Stimulated activated CD4-positive, alpha-beta T cell treated with anti-CD3 and anti-CD28 coated beads, Interleukin-1b, Interleukin-23, amount 100 ng/mL, for 24 hours (primary cell): Measurements from ENCODE around the gene C1orf53.
"Not testable (repeated sequence)": the region's sequence is repeated elsewhere in the genome, so short reads cannot be mapped to it uniquely, and the experiment has no call there.

Experiments used
- DNase-seq, 4 experiments: peaks; one replicate each; pipeline ENCODE4 v3.0.0-alpha.2; 2020; ENCODE audit warnings: low read depth in 4 of 4, low spot score in 1 of 4

Gene C1orf53

DNA sequence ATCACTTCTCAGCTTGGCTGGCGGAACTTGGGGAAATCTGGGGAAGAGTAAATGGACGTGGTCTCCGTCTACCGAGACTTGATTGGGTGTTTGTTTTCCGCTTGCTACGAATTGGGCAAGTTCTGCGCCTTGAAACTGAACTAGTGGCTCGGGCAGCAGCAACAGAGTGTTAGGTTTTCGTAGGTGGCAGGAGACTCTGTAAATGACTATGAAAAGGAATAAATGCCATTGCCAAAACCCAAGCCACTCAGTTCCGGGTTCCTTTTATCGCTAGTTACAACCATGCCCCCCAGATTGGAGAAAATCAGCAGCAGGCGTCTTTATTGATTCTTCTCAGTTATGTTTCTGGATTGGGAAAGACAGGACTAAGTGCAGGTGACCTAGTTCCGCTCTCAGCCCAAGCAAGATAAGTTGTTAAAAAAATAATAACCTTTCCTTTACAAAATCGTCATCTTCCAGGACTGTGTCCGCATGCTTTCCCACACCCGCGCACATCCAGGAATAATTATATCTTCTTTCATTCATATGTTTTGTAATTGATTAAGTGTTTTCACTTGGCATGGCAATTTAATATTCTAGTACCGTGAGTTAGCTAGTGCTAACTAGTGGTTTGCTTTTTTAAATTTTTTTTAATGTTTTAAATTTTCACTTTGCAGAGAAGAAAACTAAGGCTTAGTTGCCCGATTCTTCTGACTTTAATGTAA, 18.1 kb downstream of the C1orf53 start:
- DNase-seq: no peak

DNA sequence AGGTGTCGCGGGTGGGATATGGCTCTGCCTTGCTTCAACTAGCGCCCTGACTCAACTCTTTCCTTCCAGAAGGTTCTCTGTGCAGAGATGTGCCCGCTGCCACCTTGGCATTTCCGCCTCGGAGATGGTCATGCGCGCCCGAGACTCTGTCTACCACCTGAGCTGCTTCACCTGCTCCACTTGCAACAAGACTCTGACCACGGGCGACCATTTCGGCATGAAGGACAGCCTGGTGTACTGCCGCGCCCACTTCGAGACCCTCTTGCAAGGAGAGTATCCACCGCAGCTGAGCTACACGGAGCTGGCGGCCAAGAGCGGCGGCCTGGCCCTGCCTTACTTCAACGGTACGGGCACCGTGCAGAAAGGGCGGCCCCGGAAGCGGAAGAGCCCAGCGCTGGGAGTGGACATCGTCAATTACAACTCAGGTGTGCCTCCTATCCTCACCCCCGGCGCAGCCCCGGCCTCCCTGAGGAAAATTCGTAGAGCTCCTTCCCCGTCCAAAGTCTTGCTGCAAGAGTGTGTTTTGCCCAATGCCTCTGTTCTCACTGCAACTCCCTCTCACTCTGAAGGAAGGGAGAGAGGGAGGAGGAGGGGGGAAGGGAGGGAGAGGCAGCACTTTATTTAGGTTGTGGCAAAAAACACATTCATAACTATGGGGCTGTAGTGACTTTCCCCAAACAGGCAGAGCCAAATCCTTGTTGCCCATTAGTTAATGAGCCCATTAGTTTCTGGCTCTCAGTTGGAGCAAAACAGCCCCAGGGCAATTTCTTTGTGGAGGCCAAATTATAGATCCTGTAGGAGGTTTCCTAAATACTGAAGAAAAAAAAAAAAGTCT, 19.0 kb downstream of the C1orf53 start:
- DNase-seq: no peak

DNA sequence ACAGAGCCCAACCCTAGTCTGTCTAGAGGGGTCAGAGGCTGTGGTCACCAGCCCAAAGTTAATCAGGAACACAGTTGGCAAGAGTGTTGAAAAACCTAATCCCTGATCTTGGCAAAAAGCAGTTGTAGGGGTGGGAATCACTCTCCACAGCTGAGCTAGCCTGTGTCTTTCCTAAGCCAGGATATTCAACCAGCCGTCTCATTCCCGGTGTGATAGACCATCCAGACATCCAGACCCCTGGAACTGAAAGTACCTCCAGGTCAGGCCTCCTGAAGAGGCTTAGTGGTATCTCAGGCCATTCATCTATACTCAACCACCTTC, 19.6 kb downstream of the C1orf53 start:
- no peak for DNase-seq

DNA sequence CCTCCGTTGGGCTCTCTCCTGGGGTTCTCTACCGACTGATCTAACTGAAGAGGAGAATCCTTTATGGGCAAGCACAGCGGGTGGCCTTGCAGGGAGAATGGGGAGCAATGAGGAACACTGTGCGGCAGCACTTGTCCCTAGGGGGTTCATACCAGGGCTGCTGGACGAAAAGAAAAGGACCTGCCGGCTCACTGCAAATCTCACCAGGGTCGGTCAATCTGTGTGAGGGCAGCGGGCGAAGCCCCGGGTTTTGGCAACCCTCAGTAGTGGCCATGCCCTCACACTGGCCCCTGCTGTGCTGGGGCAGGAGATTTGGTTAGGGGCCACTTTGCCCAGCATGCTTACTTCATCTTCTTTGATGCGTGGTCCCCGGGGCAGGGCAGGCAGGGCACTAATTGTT, 20.6 kb downstream of the C1orf53 start:
- DNase-seq: no peak

DNA sequence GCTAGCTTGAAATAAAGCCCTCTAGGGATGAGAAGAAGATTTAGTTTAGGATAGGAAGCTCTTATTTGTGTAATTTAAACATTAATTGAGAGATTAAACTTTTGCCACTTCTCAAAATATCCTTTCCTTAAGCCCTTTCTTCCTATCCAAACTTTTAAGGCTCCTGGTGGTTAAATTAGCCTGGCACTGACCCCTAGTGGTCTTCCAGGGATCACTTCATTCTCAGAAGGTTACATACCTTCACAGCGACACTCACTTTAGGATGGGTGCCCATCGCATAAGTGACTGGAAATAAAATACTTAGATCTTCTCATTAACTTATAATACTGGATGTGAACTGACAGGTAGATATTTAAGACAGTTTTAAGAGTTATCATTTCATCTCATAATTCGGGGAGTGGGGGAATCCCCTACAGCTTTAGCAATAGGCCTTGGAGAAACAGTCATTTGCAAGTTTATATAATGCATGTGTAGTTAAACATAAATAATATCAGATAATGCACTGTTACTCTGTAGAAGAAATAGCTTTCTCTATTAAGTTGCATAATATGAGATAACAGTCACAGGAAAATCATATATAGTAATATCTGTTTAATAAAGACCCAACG, 22.2 kb downstream of the C1orf53 start:
- DNase-seq: no peak

DNA sequence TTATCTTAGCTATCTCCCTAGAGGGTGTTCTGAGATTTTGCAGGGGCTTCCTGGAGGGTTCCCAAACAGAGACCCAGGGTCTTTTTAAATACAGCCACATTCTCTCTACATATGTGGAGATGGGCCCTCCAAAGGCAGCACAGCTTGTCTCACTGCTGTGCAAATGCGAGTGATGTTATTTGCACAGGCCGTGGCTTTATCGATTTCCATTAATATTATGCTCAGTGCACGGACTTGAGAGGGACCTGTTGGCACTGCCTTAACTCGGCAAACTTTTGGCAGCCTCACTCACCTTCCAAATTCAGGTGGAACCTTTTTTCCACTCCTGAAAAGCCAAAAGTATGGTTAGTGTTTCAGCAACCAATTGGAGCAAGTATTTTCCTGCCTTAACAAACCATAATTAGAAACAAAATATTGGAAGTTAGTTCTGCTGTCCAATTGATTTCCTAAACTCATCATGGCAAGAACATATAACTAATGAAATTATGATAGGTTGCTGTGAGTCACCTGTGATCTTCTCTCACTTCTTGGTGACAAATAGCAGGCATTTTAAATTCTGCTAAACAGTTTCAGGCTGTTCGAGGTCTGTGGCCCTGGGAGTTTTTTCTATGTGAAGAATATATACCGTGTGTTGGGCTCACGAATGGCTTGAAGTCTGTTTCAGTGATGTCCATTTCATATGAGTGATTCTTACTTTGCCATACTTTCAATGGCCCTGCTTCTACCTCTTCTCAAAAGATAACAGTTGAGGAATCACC, 25.7 kb downstream of the C1orf53 start:
- no peak for DNase-seq

DNA sequence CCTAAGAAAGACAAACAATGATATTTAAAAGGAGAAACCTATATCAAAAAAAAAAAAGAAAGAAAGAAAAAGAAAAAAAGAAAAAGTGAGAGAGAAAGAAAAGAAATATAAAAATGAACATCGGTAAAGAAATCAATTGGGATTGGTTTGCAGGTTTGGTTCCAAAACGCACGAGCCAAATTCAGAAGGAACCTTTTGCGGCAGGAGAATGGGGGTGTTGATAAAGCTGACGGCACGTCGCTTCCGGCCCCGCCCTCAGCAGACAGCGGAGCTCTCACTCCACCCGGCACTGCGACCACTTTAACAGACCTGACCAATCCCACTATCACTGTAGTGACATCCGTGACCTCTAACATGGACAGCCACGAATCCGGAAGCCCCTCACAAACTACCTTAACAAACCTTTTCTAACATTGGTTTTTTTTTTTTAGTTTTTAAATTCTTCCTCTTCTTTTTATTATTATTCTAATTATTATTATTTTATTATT, 26.5 kb downstream of the C1orf53 start:
- no peak for DNase-seq

DNA sequence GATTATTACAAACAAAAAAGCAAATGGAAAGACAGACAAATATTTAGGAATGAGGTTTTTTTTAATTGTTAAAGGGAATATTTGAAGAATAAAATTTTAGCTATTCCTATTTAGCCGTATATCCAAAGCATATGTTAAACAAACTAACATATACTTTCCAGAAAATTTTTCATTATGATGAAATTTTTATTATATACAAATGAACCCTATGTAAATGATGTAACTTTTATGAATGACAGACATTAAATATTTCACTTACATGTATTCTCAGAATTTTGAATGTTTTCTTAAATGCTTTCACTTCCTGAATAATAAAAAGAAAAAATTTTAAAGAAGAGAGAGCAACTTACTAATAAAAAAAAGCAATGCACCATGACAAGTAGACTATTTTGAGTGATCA, 30.6 kb downstream of the C1orf53 start:
- DNase-seq: no peak

DNA sequence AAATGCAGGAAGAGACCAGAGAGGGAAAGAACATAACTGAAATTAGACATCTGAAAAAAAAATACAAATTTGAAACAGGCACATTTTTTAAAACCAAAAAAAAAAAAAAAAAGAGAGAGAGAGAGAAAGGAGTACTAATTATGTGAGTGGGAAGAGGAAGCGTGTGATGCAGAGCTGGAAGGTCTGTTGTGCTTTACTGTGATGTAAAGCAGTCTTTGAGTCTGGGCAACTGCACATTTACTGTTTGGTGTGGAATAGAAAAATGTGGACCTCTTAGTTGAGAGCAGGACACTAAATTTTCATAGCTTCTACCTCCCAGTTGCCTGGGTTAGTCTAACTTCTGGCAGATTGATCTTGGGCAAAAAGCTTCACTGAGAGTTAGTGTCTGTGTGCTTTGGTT, 31.2 kb downstream of the C1orf53 start:
- no peak for DNase-seq

DNA sequence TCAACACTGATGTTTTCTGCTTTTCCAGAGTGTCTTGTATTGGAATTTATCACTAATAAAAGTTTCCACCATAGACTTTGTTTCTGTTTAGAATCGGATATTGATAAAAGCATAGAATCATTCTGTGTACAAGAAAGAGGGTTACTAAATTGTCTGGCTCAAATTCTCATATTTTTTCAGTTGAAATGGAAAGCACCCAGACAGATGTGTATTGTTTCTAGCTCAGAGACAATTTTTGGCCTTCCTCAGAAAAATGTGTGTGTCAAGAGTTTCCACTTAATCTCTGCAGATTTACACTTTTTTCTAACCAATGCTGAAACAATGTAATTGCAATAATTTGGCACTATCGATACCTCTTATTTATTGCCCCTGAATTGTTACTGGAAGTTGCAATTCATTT, 35.0 kb downstream of the C1orf53 start:
- DNase-seq: no peak

DNA sequence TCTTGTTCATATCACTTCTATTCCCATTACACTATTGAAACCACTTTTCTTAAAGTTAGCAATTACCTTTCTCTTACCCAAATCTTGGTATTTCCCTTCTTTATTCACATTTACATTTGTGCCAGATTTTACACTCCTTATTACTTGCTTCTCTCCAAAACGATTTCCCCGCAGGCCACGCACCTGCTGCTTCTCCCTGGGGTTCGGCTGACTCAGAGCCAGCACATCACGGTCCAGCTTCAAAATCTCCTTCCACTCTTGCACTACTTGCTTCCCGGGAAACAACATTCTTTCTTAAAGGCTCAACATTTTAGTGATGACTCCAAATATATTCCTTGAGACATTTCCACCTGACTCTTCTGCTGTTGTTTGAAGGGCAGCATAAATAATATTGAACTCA, 35.5 kb downstream of the C1orf53 start:
- DNase-seq: no peak

DNA sequence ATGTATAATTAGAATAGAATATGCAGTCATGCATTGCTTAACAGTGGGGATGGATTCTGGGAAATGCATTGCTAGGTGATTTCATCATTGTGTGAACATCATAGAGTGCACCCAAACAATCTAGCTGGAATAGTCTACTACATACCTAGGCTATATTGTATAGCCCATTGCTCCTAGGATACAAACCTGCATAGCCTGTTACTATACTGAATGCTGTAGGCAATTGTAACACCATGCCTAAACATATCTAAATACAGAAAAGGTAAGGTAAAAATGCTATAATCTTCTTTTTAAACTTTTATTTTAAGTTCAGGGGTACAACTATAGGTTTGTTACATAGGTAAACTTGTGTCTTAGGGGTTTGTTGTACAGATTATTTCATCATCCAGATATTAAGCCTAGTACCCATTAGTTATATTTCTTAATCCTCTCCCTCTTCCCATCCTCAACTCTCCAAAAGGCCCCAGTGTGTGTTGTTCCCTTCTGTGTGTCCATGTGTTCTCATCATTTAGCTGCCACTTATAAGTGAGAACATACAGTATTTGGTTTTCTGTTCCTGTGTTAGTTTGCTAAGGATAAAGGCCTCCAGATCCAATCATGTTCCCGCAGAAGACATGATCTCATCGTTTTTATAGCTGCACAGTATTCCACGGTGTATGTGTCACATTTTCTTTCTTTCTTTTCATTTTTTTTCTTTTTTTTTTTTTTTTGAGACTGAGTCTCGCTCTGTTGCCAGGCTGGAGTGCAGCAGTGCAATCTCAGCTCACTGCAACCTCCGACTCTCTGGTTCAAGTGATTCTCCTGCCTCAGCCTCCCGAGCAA, 36.9 kb downstream of the C1orf53 start:
- not testable (repeated sequence) for DNase-seq

DNA sequence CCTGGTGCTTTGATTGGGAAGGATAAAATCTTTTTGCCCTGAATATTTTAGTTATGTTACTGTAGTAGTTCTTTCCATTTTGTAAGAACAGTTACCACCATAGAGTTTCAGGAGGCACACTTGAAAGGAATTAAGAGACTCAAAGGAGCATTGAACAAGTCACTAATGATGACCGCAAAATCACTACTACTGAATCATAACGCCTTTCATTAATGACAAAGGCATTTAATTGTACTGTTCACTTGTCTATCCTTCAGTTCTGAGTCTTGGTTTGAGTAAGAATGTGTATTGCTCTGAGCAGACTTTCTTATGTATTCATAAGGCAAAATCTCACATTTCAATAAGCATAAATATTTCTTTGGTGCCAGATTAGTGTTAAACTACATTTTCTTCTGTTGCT, 39.6 kb downstream of the C1orf53 start:
- no peak for DNase-seq

DNA sequence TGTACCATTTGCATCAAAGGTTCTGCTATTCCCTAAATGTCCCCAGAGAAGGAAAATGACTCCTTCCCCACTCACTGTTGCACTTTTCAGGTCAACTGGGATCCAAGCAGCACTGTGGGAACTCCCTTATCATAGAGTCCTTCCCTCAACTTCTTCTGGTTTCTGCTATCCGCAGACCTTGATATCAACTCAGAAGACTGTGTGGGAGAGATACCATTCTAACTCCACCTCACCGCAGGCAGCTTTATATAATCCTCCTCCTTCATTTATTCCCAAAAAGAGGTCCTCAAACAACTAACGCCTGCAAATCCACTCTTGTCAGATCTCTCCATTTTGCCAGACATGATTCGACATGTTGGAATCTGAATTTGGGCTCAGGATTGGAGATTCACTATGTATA, 42.1 kb downstream of the C1orf53 start:
- no peak for DNase-seq

DNA sequence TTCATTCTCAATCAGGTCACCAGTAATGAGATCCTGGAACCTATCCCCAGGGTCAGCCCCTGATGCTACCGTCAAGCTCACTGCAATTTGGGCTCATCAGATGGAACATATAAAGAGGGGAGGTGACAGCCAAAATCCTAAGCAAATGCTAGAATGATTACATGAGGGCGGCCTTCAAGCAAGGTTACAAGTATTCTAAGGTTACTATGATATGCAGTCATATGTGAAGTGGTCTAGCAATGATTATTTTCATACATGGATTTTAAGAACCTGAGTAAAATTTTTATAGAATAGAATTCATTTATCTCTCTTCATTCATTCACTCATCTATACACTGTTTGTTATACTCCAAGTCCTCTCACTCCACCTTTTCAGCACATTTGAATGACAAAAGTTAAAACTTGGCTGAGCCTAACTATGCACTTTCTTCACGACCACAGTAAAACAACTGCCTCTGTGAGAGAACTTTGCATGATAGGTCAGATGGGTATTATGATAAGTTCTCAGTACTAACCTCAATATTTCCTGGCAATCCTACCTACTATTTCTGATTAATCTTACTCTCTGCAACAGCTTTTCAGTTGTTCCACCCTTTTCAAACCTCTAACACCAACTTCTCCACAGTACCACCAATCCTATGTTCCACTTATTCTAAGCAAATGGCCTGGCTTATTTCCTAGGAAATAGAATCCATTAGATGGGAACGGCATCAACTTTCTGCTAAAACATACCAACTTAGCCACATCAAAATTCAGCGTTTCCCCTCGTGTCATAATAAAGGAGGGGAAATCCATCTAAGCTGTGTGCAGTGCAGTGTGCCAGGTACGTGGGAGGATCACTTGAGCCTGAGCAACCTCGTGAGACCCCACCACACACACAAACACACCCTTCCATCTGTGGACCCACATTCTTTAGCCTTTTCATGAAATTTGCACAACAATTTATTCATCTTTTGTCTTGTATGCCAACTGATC, 46.8 kb downstream of the C1orf53 start:
- peak in 1 of 4 experiments; percentile 5 for DNase-seq

DNA sequence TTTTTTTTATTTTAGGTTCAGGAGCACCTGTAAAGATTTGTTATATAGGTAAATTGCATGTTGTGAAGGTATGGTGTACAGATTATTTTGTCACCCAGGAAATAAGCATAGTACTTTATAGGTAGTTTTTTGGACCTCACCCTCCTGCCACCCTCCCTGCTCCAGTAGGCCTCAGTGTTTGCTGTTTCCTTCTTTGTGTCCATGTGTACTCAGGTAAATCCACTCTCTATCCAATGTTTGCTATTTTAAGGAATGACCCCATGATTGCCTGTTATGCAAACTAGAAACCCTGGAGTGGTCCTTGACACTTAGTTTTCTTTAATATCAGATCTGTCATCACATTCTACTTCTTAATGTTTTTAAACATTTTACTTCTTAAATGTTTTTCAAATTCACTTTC, 48.7 kb downstream of the C1orf53 start:
- DNase-seq: no peak

DNA sequence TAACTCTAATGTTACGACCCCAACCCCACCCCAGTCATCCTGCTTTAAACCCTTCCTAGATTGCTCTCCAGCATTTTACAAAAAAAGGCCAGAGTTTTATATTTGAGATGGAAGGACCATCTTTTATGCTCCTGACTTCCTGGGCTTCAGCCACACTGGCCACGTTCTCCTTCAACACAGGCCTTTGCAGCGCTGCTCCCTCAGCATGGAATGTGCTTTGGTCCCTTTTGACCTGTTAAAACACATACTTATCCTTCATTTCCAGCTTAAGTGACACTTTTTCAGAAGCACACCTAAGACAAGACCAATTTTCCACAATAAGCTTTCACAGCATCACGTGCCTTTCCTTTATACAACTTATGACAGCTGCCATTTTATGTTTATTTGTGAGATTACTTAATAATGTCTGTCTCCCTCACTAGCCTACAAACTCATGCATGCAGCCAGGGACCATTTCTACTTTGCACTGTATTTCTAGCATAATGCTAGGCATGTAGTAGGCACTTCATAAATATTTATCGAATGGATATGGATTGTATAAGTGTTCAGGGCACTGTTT, 49.3 kb downstream of the C1orf53 start:
- DNase-seq: no peak

DNA sequence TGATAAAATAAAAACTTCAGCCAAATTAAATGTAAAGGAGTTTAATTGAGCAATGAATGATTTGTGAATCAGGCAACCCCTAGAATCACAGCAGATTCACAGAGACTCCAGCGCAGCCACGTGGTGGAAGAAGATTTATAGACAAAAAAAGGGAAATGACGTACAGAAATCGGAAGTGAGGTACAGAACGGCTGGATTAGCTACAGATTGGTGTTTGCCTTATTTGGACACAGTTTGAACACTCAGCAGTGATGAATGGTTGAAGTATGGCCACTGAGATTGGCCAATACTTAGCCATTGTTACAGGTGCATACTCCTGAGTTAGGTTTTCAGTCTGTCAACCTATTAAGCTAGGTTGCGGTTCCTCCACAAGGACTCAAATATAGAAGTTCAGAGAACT, 51.0 kb downstream of the C1orf53 start:
- not testable (repeated sequence) for DNase-seq

DNA sequence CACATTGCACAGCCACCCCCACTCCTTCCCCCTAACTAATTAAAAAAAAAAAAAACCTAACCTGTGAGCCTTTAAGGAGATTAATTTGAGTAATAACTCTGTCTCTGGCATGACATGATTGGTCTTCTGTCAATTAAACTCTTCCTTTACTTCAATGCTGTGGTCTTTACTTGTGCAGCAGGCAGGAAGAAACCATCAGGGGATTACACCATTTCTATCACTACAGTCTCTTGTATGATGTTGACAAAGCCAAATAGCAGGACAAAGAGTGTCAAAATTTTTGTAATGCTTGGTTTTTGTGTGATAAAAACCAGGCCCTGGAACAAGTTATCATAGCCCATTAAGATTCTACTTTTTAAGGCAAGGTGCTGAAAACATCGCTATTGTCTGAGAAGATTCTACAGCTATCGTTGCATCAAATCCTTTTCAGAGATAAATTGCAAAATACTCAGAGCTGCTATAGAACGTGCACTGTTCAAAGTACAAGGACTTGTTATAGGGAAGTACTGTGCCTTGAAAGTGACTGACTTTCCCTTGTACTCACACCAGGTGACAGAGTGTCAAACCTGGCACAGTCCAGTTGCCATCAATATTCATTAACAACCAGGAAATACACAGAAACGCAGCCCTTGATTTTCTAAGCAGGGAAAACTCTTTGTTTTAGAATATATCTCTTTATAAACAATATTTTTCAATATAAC, 52.4 kb downstream of the C1orf53 start:
- DNase-seq: no peak
